Transverse colon (tissue), 4 donors: Measurements from ENCODE around the gene TXNL1. TPM values are rescaled to one million over a fixed set of nuclear protein-coding genes. Genes with fewer than 3 reads are reported as not detected.

Experiments used
- DNase-seq: peaks from one replicate; pipeline ENCODE4 v3.0.0-alpha.2; 2019
- H3K27ac ChIP-seq, 4 donors: fragments of 200-600 bp; sonication (generic); 2 replicates each; pipeline ENCODE4 v1.5.1; 2016 to 2018; ENCODE audit warnings: inconsistent platforms in 4 of 4
- H3K27me3 ChIP-seq: fragments of 200-600 bp; sonication (generic); 2 replicates; pipeline ENCODE4 v1.5.1; 2017; ENCODE audit warnings: inconsistent platforms
- H3K36me3 ChIP-seq, 4 donors: fragments of 200-600 bp; sonication (generic); 2 replicates each; pipeline ENCODE4 v1.5.1; 2017 to 2019; ENCODE audit warnings: inconsistent platforms in 4 of 4
- H3K4me1 ChIP-seq, 4 donors: fragments of 200-600 bp; sonication (generic); 2 replicates each; pipeline ENCODE4 v1.5.1; 2017 to 2020; ENCODE audit warnings: inconsistent platforms in 4 of 4
- H3K4me3 ChIP-seq, 4 donors: fragments of 200-600 bp; sonication (generic); 1 replicate in 1 of 4; 2 replicates in 3 of 4; pipeline versions ENCODE4 v1.5.1 to v1.6.1; 2017 to 2019; ENCODE audit warnings: inconsistent platforms in 4 of 4
- H3K9me3 ChIP-seq, 2 donors: fragments of 200-600 bp; sonication (generic); 2 replicates each; pipeline ENCODE4 v1.5.1; 2017 to 2019; ENCODE audit warnings: inconsistent platforms in 2 of 2
- CTCF ChIP-seq, 5 experiments: fragments of 200-600 bp in 3 of 5; fragments of 450-650 bp in 2 of 5; sonication (generic) in 3 of 5; IDR thresholded peaks; 1 replicate in 2 of 5; 2 replicates in 3 of 5; pipeline ENCODE4 v1.5.1; 2016 to 2017; ENCODE audit warnings: antibody characterized with exemption in 5 of 5, inconsistent platforms in 3 of 5, mild to moderate bottlenecking in 2 of 5, moderate library complexity in 1 of 5
- EP300 ChIP-seq: sonication (generic); formaldehyde crosslinking; IDR thresholded peaks from one replicate; pipeline ENCODE4 v1.6.1; 2017; ENCODE audit warnings: antibody characterized with exemption, low read depth
- POLR2A ChIP-seq: fragments of 450-650 bp; IDR thresholded peaks from one replicate; pipeline ENCODE4 v1.6.1; 2016; ENCODE audit warnings: antibody characterized with exemption, mild to moderate bottlenecking, moderate library complexity
- POLR2AphosphoS5 ChIP-seq, 3 donors: sonication (generic); formaldehyde crosslinking; IDR thresholded peaks; one replicate each; pipeline ENCODE4 v1.6.1; 2016; ENCODE audit warnings: antibody characterized with exemption in 3 of 3
- WGBS, 2 donors: methylation state at CpG; one replicate each; pipeline ENCODE4 v1.1.5; 2018; ENCODE audit warnings: low coverage in 1 of 2; 5-methylcytosine and 5-hydroxymethylcytosine counted together
- in situ Hi-C, 4 donors: fragments of 200-750 bp; cut with MboI; loops; one replicate each; pipeline versions ENCODE4 v1.15.0 to v1.15.1; 2017; ENCODE audit warnings: low sequenced_read_pairs in 3 of 4, low pct_ligation_motif_present in 1 of 4, low pct_unique_long_range_greater_than_20kb in 1 of 4
- intact Hi-C: fragments of 100-400 bp; cut with DNase I; formaldehyde crosslinking; loops from one replicate; pipeline ENCODE4 v1.15.1; 2023; ENCODE audit warnings: low total_unique reads
- total RNA-seq, 4 donors: library from RNA; depleted of rRNA; stranded (reverse); fragments of >200 nt; gene quantifications; one replicate each; pipeline ENCODE4 v1.1.0, GENCODE V29; 2016

The TXNL1 gene
- total RNA-seq, 4 donors from 2014 or later: 3.0 to 42.1 (median 18.0) TPM

DNA sequence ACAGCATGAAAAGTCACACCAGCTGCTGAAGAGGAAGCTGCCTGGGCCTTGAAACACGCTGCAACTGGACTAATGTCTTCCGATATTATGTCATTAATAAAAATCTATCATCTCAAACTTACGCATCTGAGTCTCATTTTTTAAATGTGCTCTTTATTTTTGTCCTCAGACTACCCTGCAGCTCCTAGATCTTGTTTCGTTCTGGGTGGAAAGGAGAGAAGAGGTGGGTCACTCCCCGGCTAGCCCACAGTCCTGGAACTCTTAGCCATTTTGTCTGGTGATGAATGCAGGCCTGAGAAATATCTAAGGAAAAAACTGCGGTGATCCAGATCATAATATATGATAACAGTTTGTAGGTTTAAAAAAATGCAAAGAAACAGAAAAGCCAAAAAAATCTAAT lies 73.3 kb downstream of the TXNL1 start:
- no peak overlapping the region for H3K4me3 ChIP-seq
- WGBS, 2 donors: 80 to 85% methylated on average over 6 of the region's 6 CpGs

DNA sequence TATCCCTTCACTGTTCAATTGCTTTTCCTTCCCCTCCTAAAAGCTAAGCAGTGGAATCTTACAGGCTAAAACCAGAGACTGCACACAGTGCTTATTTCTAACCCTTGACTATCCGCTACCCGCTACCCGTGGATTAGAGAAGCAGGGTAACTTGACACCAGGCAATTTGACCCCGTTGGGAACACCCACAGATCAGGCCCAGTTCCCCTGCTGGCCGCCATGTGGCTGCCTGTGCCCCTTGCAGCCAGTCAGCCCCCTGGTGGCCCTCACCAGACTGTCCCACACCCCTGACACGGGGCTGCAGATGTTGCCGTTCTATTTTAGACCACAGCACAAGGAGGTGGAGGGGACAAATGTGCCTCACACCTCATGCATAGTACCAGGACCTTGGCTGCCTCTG lies 74.8 kb downstream of the TXNL1 start:
- Histone ChIP-seq H3K4me3 (no peak overlapping the region), H3K4me1 (no peaks in the 10 kb centered on the region), H3K27me3 (no peaks in the 10 kb centered on the region), H3K9me3 (no peaks in the 10 kb centered on the region), H3K36me3 (no peaks in the 10 kb centered on the region), H3K27ac (no peak overlapping the region)
- WGBS, 2 donors: 85 to 88% methylated on average over 5 to 7 of the region's 7 CpGs
- TF ChIP-seq EP300 (no peak), CTCF (IDR thresholded peaks at IDR 0.05) (no peak), POLR2AphosphoS5 (IDR thresholded peaks at IDR 0.05) (no peak), POLR2A (no peak)
- in situ Hi-C loops: loop anchor here in 3 of 4 donors (25.0 kb wide), 4 partner anchors 101 to 1326 kb away; no protein-coding TSS in a partner anchor
- no peak for DNase-seq
- intact Hi-C loops: no loop called here

More for the DNA sequence above, 73.3 kb downstream of the TXNL1 start:
- Histone ChIP-seq H3K9me3 (no peaks in the 10 kb centered on the region), H3K4me1 (no peaks in the 10 kb centered on the region), H3K27ac (peak overlapping the region in 1 of 4 donors; percentile 14), H3K27me3 (no peaks in the 10 kb centered on the region), H3K36me3 (no peaks in the 10 kb centered on the region)
- in situ Hi-C loops (loop anchor here in 3 of 4 donors (25.0 kb wide), 4 partner anchors 103 to 1328 kb away; no protein-coding TSS in a partner anchor), intact Hi-C loops (no loop called here)
- TF ChIP-seq POLR2AphosphoS5 (IDR thresholded peaks at IDR 0.05) (no peak), CTCF (IDR thresholded peaks at IDR 0.05) (no peak), POLR2A (no peak), EP300 (no peak)
- no peak for DNase-seq

GRCh38 chr18:56562479-56562878 lies 75.9 kb downstream of the TXNL1 start:
- Histone ChIP-seq H3K4me1 (no peaks in the 10 kb centered on the region), H3K27me3 (no peaks in the 10 kb centered on the region), H3K4me3 (no peak overlapping the region), H3K9me3 (no peaks in the 10 kb centered on the region), H3K27ac (no peak overlapping the region), H3K36me3 (no peaks in the 10 kb centered on the region)
- intact Hi-C loops: no loop called here
- in situ Hi-C loops: loop anchor here in 3 of 4 donors (25.0 kb wide), 4 partner anchors 100 to 1325 kb away; no protein-coding TSS in a partner anchor
- WGBS, 2 donors: 70% methylated on average over 5 of the region's 5 CpGs; no CpG with 5 or more reads in 1 of the 2 donors
- TF ChIP-seq CTCF (IDR thresholded peaks at IDR 0.05) (no peak), POLR2A (no peak), EP300 (no peak), POLR2AphosphoS5 (IDR thresholded peaks at IDR 0.05) (no peak)
- no peak for DNase-seq

DNA sequence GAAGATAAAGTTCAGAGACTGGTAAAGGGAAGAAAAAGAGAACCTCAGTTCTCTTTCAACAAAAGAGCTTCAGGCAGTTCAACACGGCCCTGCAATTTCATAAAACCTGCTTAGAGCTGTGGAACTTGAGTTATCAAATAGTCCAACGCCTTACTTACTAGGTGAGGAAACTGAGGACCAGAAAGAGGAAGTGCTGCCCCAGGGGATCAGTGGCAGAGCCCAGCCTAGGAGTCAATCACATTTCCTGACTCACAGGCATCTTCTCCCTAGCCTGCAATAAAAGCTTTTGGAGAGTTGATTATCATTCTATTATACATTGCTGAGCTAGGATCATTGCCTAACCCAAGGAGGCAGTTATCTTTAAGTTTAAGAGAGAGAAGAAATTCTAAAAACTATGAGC lies 77.4 kb downstream of the TXNL1 start:
- Histone ChIP-seq H3K27me3 (no peaks in the 10 kb centered on the region), H3K36me3 (no peaks in the 10 kb centered on the region), H3K27ac (no peak overlapping the region), H3K4me3 (no peak overlapping the region), H3K9me3 (no peaks in the 10 kb centered on the region), H3K4me1 (no peaks in the 10 kb centered on the region)
- in situ Hi-C loops (loop anchor here in 3 of 4 donors (25.0 kb wide), 4 partner anchors 99 to 1324 kb away; no protein-coding TSS in a partner anchor), intact Hi-C loops (no loop called here)
- no peak for DNase-seq
- TF ChIP-seq CTCF (IDR thresholded peaks at IDR 0.05) (no peak), POLR2A (no peak), EP300 (no peak), POLR2AphosphoS5 (IDR thresholded peaks at IDR 0.05) (no peak)
- WGBS, 2 donors: 60 to 67% methylated on average over 1 to 2 of the region's 2 CpGs
